ENCODE measurements around the gene CLDN5.

Gene CLDN5

DNA sequence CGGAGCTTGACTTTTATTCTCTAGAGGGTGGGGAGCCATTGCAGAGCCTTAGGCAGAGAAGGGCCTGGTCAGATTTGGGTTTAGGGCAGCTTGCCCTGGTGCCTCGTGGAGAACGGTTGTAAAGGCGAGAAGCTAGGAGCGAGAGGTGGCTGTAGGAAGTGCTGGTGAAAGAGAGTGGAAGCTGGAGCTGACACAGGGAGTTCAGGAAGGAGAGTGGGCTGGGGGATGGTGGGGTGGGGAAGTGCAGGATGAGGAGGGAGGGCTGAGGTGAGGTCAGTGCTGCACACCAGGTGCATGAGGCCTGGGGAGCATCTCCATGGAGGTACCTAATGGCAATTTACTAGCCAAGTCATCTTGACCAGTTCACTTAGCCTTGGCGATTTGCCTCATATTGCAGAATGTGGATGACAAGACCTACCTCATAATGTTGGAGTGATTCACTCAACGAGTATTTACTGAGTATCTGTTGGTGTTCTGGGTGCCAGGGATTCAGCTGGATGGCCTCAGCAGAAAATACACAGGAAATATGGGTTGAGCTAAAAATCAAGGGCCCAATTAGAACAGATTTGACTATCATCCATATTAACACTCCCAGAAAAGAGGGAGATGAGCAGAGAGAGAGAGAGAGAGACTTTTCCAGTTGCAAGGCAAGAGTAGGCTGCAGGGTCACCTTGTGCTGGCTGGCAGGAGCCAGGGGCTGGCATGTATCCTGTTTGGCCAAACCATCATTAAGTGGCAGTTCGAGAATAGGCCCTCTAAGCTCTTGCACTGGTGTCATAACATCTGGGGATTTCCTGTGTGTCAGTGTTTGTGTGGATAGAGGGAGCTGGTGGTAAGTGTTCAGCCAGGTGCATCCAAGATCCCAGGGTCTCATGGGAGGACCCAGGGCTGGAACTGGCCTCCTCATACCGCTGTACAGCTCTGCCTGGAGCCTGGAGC is 44.4 kb upstream of the CLDN5 start:
- Histone ChIP-seq H3K9me3 (ENCODE audit: severe bottlenecking) (no peaks in the 10 kb centered on the region), H3K36me3 (no peaks in the 10 kb centered on the region), H3K27ac (no peak overlapping the region), H3K4me3 (ENCODE audit: low read depth, low read length) (no peak overlapping the region), H3K27me3 (ENCODE audit: insufficient read depth, low read depth, severe bottlenecking) (no peaks in the 10 kb centered on the region)
- TF ChIP-seq, protein P1, sequence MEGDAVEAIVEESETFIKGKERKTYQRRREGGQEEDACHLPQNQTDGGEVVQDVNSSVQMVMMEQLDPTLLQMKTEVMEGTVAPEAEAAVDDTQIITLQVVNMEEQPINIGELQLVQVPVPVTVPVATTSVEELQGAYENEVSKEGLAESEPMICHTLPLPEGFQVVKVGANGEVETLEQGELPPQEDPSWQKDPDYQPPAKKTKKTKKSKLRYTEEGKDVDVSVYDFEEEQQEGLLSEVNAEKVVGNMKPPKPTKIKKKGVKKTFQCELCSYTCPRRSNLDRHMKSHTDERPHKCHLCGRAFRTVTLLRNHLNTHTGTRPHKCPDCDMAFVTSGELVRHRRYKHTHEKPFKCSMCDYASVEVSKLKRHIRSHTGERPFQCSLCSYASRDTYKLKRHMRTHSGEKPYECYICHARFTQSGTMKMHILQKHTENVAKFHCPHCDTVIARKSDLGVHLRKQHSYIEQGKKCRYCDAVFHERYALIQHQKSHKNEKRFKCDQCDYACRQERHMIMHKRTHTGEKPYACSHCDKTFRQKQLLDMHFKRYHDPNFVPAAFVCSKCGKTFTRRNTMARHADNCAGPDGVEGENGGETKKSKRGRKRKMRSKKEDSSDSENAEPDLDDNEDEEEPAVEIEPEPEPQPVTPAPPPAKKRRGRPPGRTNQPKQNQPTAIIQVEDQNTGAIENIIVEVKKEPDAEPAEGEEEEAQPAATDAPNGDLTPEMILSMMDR (IDR thresholded peaks at IDR 0.05; ENCODE audit: low read depth, low read length): no peak
- no peak for DNase-seq

DNA sequence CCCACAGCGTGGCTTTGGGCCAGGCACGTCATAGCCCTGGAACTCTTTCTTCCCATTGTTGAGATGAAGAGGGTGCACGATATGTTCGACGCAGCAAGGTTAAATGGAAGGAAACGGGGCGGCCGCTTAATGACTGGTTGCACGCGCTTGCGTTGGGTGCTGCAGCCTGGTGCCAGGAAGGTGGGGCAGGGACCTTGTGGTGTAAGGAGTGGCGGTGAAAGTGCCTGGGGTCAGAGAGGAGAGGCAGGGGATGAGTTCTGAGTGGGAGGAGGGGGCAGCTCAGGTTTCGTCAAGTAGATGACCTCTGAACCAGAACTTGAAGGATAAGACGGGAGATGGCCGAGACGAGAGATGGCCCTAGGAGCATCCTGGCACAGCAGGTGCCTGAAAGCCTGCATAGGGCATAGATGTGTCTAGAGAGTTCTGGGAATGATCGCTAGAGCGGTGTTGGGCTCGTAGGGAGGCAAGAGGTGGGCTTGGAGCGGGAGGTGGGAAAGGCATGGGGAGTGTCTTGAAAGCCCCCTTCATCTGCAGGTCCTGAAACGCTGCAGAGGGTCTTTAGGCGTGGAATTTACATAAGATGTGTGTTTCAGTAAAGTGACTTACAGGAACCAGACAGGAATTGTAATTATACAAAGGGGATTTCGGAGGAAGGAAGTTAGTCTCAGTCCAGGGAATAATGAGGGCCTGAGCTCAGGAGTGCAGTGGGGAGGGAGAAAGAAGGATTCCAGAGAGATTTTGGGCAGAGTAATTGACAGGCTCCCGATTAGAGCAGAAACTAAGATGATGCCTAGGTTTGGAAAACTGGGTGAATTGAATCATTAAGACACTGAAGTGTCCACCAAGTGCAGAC is 43.2 kb upstream of the CLDN5 start:
- TF ChIP-seq, protein P1 (IDR thresholded peaks at IDR 0.05; ENCODE audit: low read depth, low read length): no peak
- Histone ChIP-seq H3K27me3 (ENCODE audit: insufficient read depth, low read depth, severe bottlenecking) (no peaks in the 10 kb centered on the region), H3K27ac (no peak overlapping the region), H3K36me3 (no peaks in the 10 kb centered on the region), H3K4me3 (ENCODE audit: low read depth, low read length) (no peak overlapping the region), H3K9me3 (ENCODE audit: severe bottlenecking) (no peaks in the 10 kb centered on the region)
- DNase-seq: no peak

DNA sequence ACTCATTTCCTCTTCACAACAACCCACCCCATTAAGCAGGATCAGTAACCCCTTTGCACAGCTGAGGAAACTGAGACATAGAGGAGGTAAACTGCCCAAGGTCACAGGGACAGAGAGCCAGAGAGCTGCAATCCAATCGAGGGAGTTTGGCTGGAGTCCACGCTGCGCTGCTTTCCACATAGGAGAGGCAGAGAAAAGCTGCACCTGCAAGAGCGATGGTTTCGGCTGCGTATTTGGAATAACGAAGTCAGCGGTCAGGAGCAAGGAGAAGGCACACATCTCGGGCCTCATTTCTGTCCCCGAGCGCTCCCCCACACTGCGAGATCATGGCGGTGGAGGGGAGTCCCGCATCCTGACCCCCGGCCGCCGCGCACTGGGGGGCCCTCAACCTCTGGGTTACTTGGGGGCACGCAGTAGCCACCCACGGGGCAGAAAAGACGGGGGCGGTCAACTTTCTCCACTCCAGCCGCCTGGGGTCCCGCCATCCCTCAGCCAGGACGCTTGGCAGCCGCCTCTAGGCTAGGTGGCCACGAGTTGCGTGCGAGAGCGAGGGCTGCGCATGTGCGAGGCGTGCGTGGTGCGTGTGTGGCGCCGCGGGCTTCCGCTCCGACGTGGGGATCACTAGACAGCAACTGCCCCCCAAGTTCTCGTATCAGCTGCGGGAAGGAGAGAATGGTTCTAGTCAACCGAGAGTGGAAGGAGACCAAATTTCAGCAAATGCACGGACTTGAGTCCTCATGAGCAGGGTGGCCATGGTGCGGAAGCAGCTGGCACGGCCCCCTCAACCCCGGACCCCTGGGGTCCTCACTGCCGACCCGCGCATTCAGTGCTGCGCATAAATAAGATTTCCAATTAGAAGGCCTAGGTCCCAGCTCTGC is 42.3 kb upstream of the CLDN5 start:
- DNase-seq: no peak
- H3K4me3 ChIP-seq (ENCODE audit: low read depth, low read length): no peak overlapping the region
- no peaks in the 10 kb centered on the region for H3K36me3 ChIP-seq
- no peaks in the 10 kb centered on the region for H3K27me3 ChIP-seq (ENCODE audit: insufficient read depth, low read depth, severe bottlenecking)
- TF ChIP-seq, protein P1 (IDR thresholded peaks at IDR 0.05; ENCODE audit: low read depth, low read length): no peak
- no peaks in the 10 kb centered on the region for H3K9me3 ChIP-seq (ENCODE audit: severe bottlenecking)
- H3K27ac ChIP-seq: no peak overlapping the region

DNA sequence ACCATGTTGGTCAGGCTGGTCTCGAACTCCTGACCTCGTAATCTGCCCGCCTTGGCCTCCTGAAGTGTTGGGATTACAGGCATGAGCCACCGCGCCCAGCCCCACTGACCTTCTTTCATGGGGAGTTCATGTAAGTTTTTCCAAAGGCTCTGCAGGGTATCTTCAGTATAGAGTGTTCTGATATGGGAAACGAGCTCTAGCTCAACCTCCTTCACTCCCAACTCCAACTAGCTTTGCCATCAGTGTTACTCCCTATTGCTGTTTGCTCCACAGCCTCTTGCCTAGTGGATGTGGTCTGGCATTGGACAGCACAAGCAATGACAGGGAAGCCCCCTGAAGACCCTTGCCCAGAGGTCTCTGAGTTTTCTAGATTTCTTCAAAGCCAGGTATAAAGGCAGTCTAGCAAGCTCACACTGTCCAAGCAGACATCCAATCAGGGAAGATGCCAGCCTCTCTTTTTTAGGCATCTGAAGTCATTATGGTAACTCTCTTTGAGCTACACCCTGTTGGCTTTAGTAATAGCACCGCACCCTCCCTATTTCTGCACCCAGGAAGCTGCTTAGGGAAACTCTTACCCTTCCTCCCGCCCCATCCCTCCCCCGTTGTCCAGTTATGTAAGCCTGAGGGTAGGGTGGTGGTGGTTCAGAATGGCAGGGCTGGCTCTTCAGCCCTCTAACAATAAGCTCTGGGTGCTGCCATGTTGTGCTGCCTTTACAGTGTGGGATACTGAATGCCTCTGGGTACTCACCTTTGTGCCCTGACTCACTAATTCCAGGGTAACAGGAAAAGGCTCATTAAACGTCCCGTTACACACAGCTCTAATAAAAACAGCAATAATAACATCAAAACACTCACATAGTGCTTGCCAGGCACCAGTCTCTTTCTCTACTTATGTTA is 41.4 kb upstream of the CLDN5 start:
- no peaks in the 10 kb centered on the region for H3K9me3 ChIP-seq (ENCODE audit: severe bottlenecking)
- H3K4me3 ChIP-seq (ENCODE audit: low read depth, low read length): no peak overlapping the region
- DNase-seq: no peak
- no peaks in the 10 kb centered on the region for H3K36me3 ChIP-seq
- no peak overlapping the region for H3K27ac ChIP-seq
- TF ChIP-seq, protein P1 (IDR thresholded peaks at IDR 0.05; ENCODE audit: low read depth, low read length): no peak
- H3K27me3 ChIP-seq (ENCODE audit: insufficient read depth, low read depth, severe bottlenecking): no peaks in the 10 kb centered on the region

DNA sequence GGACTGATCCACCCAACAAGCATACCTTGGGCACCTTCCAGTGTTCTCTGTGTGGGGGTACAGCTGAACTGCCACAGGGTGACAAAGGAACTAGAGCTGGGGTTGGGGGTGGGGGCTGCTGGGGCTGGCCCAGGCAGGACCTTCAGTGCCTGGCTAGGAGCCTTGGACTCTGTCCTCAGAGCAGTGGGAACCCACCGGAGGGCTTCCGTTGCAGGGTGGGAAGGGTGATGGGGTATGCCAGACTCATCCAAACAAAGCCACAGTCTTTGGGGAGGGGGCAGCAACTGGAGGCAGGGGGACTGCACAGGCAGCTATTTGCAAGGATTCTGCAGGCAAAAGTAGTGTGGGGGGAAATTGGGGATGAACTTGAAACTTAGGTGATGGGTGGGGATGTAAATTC is 35.7 kb upstream of the CLDN5 start:
- Histone ChIP-seq H3K9me3 (ENCODE audit: severe bottlenecking) (no peaks in the 10 kb centered on the region), H3K36me3 (no peaks in the 10 kb centered on the region), H3K4me3 (ENCODE audit: low read depth, low read length) (no peak overlapping the region), H3K27ac (no peak overlapping the region), H3K27me3 (ENCODE audit: insufficient read depth, low read depth, severe bottlenecking) (no peaks in the 10 kb centered on the region)
- TF ChIP-seq, protein P1 (IDR thresholded peaks at IDR 0.05; ENCODE audit: low read depth, low read length): no peak
- no peak for DNase-seq
